Chondrocyte (in vitro differentiated cells): ENCODE measurements around the gene IL9R. TPM values are rescaled to one million over a fixed set of nuclear protein-coding genes. Genes with fewer than 3 reads are reported as not detected.

Experiments used
- DNase-seq: peaks from one replicate; pipeline ENCODE4 v3.0.0; 2021; ENCODE audit warnings: mixed read lengths, low spot score
- H3K27ac Mint-ChIP-seq: one replicate; pipeline ENCODE4 v1.8.0; 2021; ENCODE audit warnings: mild to moderate bottlenecking, moderate library complexity, mixed read lengths; ENCODE audit not compliant: unreplicated experiment
- H3K27me3 Mint-ChIP-seq: 2 replicates; pipeline ENCODE4 v1.8.0; 2021; ENCODE audit warnings: low read depth, mixed read lengths
- H3K36me3 Mint-ChIP-seq: 2 replicates; pipeline ENCODE4 v1.8.0; 2021; ENCODE audit warnings: low read depth, mixed read lengths
- H3K4me1 Mint-ChIP-seq: 2 replicates; pipeline ENCODE4 v1.8.0; 2021; ENCODE audit warnings: low read depth, mild to moderate bottlenecking, mixed read lengths
- H3K4me3 Mint-ChIP-seq: one replicate; pipeline ENCODE4 v1.8.0; 2021; ENCODE audit warnings: mild to moderate bottlenecking, moderate library complexity, mixed read lengths; ENCODE audit not compliant: unreplicated experiment
- H3K9me3 Mint-ChIP-seq: 2 replicates; pipeline ENCODE4 v1.8.0; 2021; ENCODE audit warnings: low read depth, mixed read lengths
- total RNA-seq: library from RNA; stranded (reverse); gene quantifications from 3 replicates; pipeline ENCODE4 v1.2.1, GENCODE V29; 2021
- TF ChIP-seq, protein P1 (sequence below): fragments of 200-600 bp; sonication (generic); IDR thresholded peaks from 2 replicates; pipeline ENCODE4 v1.5.0; 2021; ENCODE audit warnings: antibody characterized with exemption, mild to moderate bottlenecking, moderate library complexity

IL9R gene
- total RNA-seq, 1 donor from 2014 or later = not detected

DNA sequence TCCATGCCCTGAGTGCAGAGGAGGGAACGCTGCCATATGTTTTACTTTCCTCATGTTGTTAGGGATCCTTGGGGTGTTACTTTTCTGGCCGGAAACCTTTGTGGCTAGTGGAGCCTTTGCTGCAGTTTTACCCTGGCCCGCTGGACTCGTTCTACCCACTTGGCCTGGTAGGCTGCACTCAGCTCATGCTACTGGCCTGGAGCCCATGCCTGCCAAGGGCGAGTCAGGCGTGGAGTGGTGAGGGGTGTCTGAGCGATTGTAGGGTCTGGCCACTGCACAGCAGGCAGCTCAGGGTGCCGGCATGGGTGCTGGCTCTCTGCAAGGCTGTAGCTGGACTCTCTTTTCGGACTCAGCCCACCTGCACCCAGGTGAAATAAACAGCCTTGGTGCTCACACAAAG lies 41.4 kb upstream of the IL9R start:
- no peaks in the 10 kb centered on the region for H3K4me1 Mint-ChIP-seq
- no peak for DNase-seq
- H3K27me3 Mint-ChIP-seq = no peaks in the 10 kb centered on the region
- no peak overlapping the region for H3K4me3 Mint-ChIP-seq
- H3K27ac Mint-ChIP-seq = no peak overlapping the region
- TF ChIP-seq, protein P1, sequence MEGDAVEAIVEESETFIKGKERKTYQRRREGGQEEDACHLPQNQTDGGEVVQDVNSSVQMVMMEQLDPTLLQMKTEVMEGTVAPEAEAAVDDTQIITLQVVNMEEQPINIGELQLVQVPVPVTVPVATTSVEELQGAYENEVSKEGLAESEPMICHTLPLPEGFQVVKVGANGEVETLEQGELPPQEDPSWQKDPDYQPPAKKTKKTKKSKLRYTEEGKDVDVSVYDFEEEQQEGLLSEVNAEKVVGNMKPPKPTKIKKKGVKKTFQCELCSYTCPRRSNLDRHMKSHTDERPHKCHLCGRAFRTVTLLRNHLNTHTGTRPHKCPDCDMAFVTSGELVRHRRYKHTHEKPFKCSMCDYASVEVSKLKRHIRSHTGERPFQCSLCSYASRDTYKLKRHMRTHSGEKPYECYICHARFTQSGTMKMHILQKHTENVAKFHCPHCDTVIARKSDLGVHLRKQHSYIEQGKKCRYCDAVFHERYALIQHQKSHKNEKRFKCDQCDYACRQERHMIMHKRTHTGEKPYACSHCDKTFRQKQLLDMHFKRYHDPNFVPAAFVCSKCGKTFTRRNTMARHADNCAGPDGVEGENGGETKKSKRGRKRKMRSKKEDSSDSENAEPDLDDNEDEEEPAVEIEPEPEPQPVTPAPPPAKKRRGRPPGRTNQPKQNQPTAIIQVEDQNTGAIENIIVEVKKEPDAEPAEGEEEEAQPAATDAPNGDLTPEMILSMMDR = no peak
- peaks cover 2% of the 10 kb centered on the region for H3K36me3 Mint-ChIP-seq
- peaks cover 7% of the 10 kb centered on the region for H3K9me3 Mint-ChIP-seq

DNA sequence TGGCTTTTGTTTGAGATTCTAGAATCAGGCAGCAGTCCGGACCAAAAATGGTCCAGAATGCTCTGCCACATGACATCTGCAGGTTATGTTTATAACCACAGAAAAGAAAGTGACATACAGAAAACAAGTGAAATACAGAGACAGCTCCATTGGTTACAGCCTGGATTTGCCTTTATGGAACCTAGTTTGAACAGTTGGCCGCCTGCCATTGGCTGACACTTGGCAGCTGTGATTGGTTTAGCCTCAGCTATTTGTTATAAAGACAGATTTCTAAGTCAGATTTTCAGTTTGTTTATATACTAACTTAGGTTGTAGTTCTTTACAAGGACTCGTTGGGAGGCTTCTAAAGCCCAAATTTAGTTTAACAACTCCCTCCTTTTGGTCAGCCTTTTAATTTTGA lies 40.8 kb upstream of the IL9R start:
- Mint-ChIP-seq H3K27ac (no peak overlapping the region), H3K9me3 (peaks cover 7% of the 10 kb centered on the region), H3K4me1 (no peaks in the 10 kb centered on the region), H3K36me3 (peaks cover 2% of the 10 kb centered on the region), H3K4me3 (no peak overlapping the region), H3K27me3 (no peaks in the 10 kb centered on the region)
- DNase-seq = no peak
- TF ChIP-seq, protein P1 = no peak

DNA sequence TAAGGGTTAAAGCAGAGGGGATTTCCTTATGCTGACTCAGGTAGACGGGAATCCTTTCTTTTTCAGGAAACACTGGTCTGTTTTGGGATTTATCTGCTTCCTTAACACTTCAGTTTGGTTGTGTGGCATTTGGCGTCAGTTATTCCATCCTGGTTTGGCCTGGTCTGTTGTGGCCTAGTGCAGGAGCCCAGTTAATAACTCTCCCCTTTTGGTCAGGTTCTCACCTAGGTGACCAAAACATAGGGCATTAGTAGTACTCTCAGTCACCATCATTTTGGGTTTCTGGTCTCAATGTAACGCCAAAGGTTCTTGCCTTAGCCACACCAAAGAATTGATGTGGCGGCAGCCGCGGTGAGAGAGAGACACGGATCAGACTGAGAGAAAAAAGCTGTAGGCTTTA lies 39.7 kb upstream of the IL9R start:
- TF ChIP-seq, protein P1 = no peak
- no peak for DNase-seq
- Mint-ChIP-seq H3K9me3 (peaks cover 7% of the 10 kb centered on the region), H3K27ac (no peak overlapping the region), H3K36me3 (peaks cover 2% of the 10 kb centered on the region), H3K4me3 (no peak overlapping the region), H3K4me1 (no peaks in the 10 kb centered on the region), H3K27me3 (no peaks in the 10 kb centered on the region)

DNA sequence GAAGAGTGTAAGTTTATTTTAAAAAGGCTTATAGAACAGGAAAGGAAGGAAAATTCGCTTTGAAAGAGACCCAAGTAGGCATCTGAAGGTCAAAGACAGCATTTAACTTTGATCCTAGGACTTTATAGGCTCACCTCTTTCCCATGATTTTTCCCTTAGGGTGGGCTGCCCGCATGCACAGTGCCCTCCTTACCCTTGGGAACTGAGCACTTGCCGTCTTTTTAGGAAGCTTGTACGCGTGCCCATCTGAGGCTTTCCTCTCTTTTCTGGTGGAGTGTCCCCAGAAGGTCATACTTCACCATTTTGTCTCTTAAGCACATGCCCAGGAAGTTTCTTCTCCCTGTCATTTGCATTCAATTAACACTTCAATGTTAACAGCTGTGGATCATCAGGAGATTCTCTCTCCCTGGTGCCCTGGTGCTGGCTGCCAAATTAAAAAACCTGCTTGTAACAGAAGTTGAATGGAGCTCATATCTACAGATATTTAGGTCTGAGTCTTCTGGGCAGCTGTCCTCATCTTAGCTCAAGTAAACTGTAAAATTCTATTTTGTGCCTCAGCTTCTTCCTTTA lies 38.4 kb upstream of the IL9R start:
- TF ChIP-seq, protein P1 = no peak
- Mint-ChIP-seq H3K4me3 (no peak overlapping the region), H3K27me3 (peaks cover 2% of the 10 kb centered on the region), H3K36me3 (peaks cover 2% of the 10 kb centered on the region), H3K27ac (no peak overlapping the region), H3K9me3 (peaks cover 18% of the 10 kb centered on the region), H3K4me1 (no peaks in the 10 kb centered on the region)
- DNase-seq = no peak

DNA sequence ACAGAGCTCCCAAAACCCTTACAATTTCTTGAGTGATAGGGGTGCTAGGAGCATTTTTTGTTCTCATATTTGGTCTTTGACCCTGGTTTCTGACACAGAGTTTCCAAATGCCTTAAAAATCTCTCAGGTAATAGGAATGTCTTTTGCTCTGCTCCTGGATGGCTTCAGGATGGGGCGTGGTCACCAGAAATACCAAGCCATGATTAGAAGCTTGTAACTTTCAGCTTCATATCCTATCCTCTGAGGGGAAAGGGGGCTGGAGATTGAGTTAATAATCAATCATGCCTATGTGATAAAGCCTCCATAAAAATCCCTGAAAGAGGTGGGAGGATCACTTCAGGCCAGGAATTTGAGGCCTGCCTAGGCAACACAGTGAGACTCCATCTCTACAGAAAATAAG lies 34.6 kb upstream of the IL9R start:
- Mint-ChIP-seq H3K9me3 (peaks cover 22% of the 10 kb centered on the region), H3K4me3 (no peak overlapping the region), H3K27me3 (peaks cover 3% of the 10 kb centered on the region), H3K4me1 (no peaks in the 10 kb centered on the region), H3K36me3 (no peaks in the 10 kb centered on the region), H3K27ac (no peak overlapping the region)
- DNase-seq = no peak
- TF ChIP-seq, protein P1 = no peak
